CD4-positive, alpha-beta T cell (primary cell): ENCODE results near the gene CPB2. TPM values are rescaled to one million over a fixed set of nuclear protein-coding genes. Genes with fewer than 3 reads are reported as not detected.

Experiments used
- ATAC-seq: fragments of 200-7000 bp; cut with Tn5 transposase; one replicate; pipeline ENCODE4 v1.10.0; 2022; ENCODE audit warnings: mild to moderate bottlenecking; ENCODE audit not compliant: poor library complexity
- CTCF ChIA-PET: fragments of 350-600 bp; sonication (Branson Sonifier 250); formaldehyde crosslinking; loops from one replicate; lab custom pipeline; 2021; ENCODE audit warnings: antibody characterized with exemption, inconsistent platforms; lab: Charles Lee
- POLR2A ChIA-PET: fragments of 350-600 bp; sonication (Branson Sonifier 250); formaldehyde crosslinking; loops from one replicate; lab custom pipeline; 2021; ENCODE audit warnings: antibody characterized with exemption, inconsistent platforms; lab: Charles Lee
- DNase-seq, 14 experiments: peaks; one replicate each; pipeline ENCODE4 v3.0.0-alpha.2; 2013 to 2020; ENCODE audit warnings: mixed read lengths in 2 of 14
- H3K27ac ChIP-seq, 2 donors: one replicate each; pipeline versions ENCODE4 v1.5.1 to v1.7.0; 2013; ENCODE audit warnings: low read length in 2 of 2, low read depth in 1 of 2, mild to moderate bottlenecking in 1 of 2
- H3K27me3 ChIP-seq, 2 experiments: 1 replicate in 1 of 2; 2 replicates in 1 of 2; pipeline versions ENCODE4 v1.6.1 to v1.7.0; 2013; ENCODE audit warnings: low read length in 2 of 2, control low read depth in 1 of 2, mild to moderate bottlenecking in 1 of 2, moderate library complexity in 1 of 2; ENCODE audit not compliant: insufficient read depth in 2 of 2, control insufficient read depth in 1 of 2
- H3K36me3 ChIP-seq: one replicate; pipeline ENCODE4 v1.6.1; 2013; ENCODE audit warnings: low read length, control low read depth; ENCODE audit not compliant: insufficient read depth
- H3K4me1 ChIP-seq: one replicate; pipeline ENCODE4 v1.6.1; 2013; ENCODE audit warnings: low read length, control low read depth; ENCODE audit not compliant: insufficient read depth
- H3K4me3 ChIP-seq: one replicate; pipeline ENCODE4 v1.5.1; 2013; ENCODE audit warnings: mild to moderate bottlenecking, low read length, moderate library complexity
- H3K9me3 ChIP-seq, 2 experiments: 1 replicate in 1 of 2; 2 replicates in 1 of 2; pipeline versions ENCODE4 v1.6.1 to v1.7.0; 2013; ENCODE audit warnings: low read length in 2 of 2, mild to moderate bottlenecking in 2 of 2, control low read depth in 1 of 2, moderate library complexity in 1 of 2; ENCODE audit not compliant: control insufficient read depth in 1 of 2, insufficient read depth in 1 of 2
- H3K27ac Mint-ChIP-seq: one replicate; pipeline ENCODE4 v1.8.0; 2020; ENCODE audit warnings: mixed read lengths
- H3K27me3 Mint-ChIP-seq: one replicate; pipeline ENCODE4 v1.8.0; 2021; ENCODE audit warnings: mixed read lengths
- H3K36me3 Mint-ChIP-seq: one replicate; pipeline ENCODE4 v1.8.0; 2021; ENCODE audit warnings: low read depth, mixed read lengths
- H3K4me1 Mint-ChIP-seq: one replicate; pipeline ENCODE4 v1.8.0; 2021; ENCODE audit warnings: low read depth, mixed read lengths
- H3K4me3 Mint-ChIP-seq: one replicate; pipeline ENCODE4 v1.8.0; 2020; ENCODE audit warnings: mild to moderate bottlenecking, mixed read lengths
- H3K9me3 Mint-ChIP-seq: one replicate; pipeline ENCODE4 v1.8.0; 2020; ENCODE audit warnings: mixed read lengths
- CTCF ChIP-seq: fragments of 200-600 bp; IDR thresholded peaks from one replicate; pipeline ENCODE4 v1.8.0; 2022; ENCODE audit warnings: antibody characterized with exemption, mild to moderate bottlenecking
- intact Hi-C, 2 experiments: fragments of 100-400 bp; cut with DNase I in 1 of 2; cut with micrococcal nuclease in 1 of 2; formaldehyde crosslinking; loops; one replicate each; pipeline versions ENCODE4 v1.15.1 to v1.9.0; 2023 to 2025; cut with DNase I, micrococcal nuclease
- total RNA-seq, 174 experiments: library from RNA in 2 of 174; stranded (reverse) in 2 of 174; gene quantifications; one replicate each; pipeline ENCODE4 v1.2.3 and lab custom pipeline; 2021 to 2026

CPB2 gene
- total RNA-seq, 2 experiments from 2014 or later = not detected

GRCh38 chr13:46077265-46077664, 27.6 kb downstream of the CPB2 start:
- H3K27ac ChIP-seq = no peak overlapping the region
- Mint-ChIP-seq H3K27ac (no peak overlapping the region), H3K4me1 (peaks cover 13% of the 10 kb centered on the region), H3K27me3 (no peaks in the 10 kb centered on the region), H3K9me3 (peaks cover 2% of the 10 kb centered on the region), H3K36me3 (no peaks in the 10 kb centered on the region), H3K4me3 (no peak overlapping the region)
- ATAC-seq = no peak
- no peaks in the 10 kb centered on the region for H3K9me3 ChIP-seq
- TF ChIP-seq CTCF = no peak
- H3K27me3 ChIP-seq = no peaks in the 10 kb centered on the region
- H3K4me1 ChIP-seq = no peaks in the 10 kb centered on the region
- ChIA-PET POLR2A (no interaction called here), CTCF (no interaction called here)
- intact Hi-C loops = no loop called here
- no peak for DNase-seq
- no peak overlapping the region for H3K4me3 ChIP-seq
- no peaks in the 10 kb centered on the region for H3K36me3 ChIP-seq

- TF ChIP-seq CTCF = no peak
- H3K9me3 Mint-ChIP-seq = peaks cover 2% of the 10 kb centered on the region
These were observed 28.0 kb downstream of the CPB2 start for GRCh38 chr13:46076827-46077226.

GRCh38 chr13:46075811-46076210, 29.0 kb downstream of the CPB2 start:
- Histone ChIP-seq H3K27me3 (no peaks in the 10 kb centered on the region), H3K36me3 (no peaks in the 10 kb centered on the region), H3K4me1 (no peaks in the 10 kb centered on the region), H3K4me3 (no peak overlapping the region), H3K27ac (no peak overlapping the region), H3K9me3 (no peaks in the 10 kb centered on the region)
- no peak for ATAC-seq
- ChIA-PET CTCF (no interaction called here), POLR2A (no interaction called here)
- no peak for DNase-seq
- intact Hi-C loops = no loop called here
- Mint-ChIP-seq H3K4me1 (peaks cover 13% of the 10 kb centered on the region), H3K4me3 (no peak overlapping the region), H3K36me3 (no peaks in the 10 kb centered on the region), H3K9me3 (peaks cover 2% of the 10 kb centered on the region), H3K27me3 (no peaks in the 10 kb centered on the region), H3K27ac (no peak overlapping the region)
- no peak for TF ChIP-seq CTCF

More at GRCh38 chr13:46076827-46077226, 28.0 kb downstream of the CPB2 start:
- Mint-ChIP-seq H3K4me1 (peaks cover 13% of the 10 kb centered on the region), H3K27me3 (no peaks in the 10 kb centered on the region), H3K4me3 (no peak overlapping the region), H3K36me3 (no peaks in the 10 kb centered on the region), H3K27ac (no peak overlapping the region)
- Histone ChIP-seq H3K27me3 (no peaks in the 10 kb centered on the region), H3K27ac (no peak overlapping the region), H3K9me3 (no peaks in the 10 kb centered on the region), H3K36me3 (no peaks in the 10 kb centered on the region), H3K4me3 (no peak overlapping the region), H3K4me1 (no peaks in the 10 kb centered on the region)
- no peak for DNase-seq
- ATAC-seq = no peak
- intact Hi-C loops = no loop called here
- ChIA-PET CTCF (no interaction called here), POLR2A (no interaction called here)
